Epithelial cell of proximal tubule (primary cell): ENCODE data around the gene NCBP3. TPM values are rescaled to one million over a fixed set of nuclear protein-coding genes. Genes with fewer than 3 reads are reported as not detected.

Experiments used
- DNase-seq: peaks from one replicate; pipeline ENCODE4 v3.0.0-alpha.2; 2011; ENCODE audit warnings: low read depth
- H3K4me3 ChIP-seq: 2 replicates; pipeline ENCODE4 v1.5.1; 2011; ENCODE audit warnings: low read depth, mild to moderate bottlenecking, low read length
- total RNA-seq: library from RNA; depleted of rRNA; stranded (reverse); fragments of >200 nt; gene quantifications from 2 replicates; pipeline ENCODE4 v1.2.3, GENCODE V29; 2015
- TF ChIP-seq, protein P1 (sequence below): conservative IDR thresholded peaks from 2 replicates; pipeline ENCODE4 v1.5.1; 2012; ENCODE audit warnings: low read depth, mild to moderate bottlenecking, low read length

Gene NCBP3
- total RNA-seq, 1 donor from 2014 or later, result 16.4 TPM

DNA sequence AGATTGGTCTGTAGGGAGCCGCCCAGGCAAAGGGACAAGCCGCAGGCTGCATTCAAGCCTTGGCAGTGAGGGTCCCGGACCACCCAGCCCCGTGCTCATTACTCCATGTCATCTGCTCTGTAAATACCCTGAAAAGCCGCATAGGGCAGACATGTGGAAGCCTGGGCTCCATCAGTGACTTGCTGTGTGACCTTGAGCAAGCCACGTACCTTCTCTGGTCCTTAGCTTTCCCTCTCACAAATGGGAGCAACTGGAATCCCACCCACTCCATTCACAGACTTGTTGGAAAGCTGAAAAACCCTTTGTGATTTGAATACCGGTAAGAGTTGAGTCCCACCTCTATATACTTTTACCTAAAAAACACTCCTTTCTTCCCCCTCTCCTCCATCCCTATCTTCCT lies 34.9 kb upstream of the NCBP3 start:
- no peak overlapping the region for H3K4me3 ChIP-seq
- TF ChIP-seq, protein P1, sequence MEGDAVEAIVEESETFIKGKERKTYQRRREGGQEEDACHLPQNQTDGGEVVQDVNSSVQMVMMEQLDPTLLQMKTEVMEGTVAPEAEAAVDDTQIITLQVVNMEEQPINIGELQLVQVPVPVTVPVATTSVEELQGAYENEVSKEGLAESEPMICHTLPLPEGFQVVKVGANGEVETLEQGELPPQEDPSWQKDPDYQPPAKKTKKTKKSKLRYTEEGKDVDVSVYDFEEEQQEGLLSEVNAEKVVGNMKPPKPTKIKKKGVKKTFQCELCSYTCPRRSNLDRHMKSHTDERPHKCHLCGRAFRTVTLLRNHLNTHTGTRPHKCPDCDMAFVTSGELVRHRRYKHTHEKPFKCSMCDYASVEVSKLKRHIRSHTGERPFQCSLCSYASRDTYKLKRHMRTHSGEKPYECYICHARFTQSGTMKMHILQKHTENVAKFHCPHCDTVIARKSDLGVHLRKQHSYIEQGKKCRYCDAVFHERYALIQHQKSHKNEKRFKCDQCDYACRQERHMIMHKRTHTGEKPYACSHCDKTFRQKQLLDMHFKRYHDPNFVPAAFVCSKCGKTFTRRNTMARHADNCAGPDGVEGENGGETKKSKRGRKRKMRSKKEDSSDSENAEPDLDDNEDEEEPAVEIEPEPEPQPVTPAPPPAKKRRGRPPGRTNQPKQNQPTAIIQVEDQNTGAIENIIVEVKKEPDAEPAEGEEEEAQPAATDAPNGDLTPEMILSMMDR, result no peak
- no peak for DNase-seq

DNA sequence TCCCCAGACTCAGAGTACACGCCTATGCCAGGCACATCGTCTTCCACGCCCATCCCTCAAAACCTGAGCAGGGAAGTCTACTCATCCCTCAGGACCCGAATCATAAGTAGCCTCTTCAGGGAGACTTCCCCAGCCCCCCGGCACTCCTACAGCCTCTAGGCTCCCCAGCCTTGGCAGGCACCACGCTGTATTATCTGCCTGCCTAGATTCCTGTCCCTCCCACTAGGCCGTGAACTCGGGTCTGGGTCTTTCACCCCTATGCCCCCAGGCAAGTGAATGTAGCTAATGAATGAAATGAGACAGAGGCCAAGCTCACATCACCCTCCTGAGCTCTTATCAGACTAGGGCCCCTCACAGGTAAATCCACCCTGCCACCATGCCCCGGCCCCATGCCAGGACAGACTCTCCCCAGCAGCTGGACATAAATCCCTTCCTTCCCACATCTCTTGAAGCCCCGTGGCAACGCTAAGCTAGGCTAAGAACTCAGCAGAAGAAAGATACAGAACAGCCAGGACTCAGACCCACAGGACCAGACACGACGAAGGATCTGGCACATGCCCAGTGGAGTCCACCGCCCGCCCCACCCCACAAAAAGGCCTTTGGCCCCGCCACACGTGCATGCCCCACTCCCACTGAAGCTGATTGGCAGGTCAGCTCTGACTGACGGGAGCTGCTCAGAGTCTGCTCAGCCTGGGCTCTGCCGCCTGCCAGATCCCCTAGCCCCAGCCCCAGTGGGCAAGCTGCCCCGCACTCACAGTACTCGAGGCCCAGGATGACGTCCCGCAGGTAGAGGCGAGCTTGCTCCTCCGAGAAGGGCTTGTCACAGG lies 33.8 kb upstream of the NCBP3 start:
- no peak for DNase-seq
- TF ChIP-seq, protein P1, result no peak
- no peak overlapping the region for H3K4me3 ChIP-seq

DNA sequence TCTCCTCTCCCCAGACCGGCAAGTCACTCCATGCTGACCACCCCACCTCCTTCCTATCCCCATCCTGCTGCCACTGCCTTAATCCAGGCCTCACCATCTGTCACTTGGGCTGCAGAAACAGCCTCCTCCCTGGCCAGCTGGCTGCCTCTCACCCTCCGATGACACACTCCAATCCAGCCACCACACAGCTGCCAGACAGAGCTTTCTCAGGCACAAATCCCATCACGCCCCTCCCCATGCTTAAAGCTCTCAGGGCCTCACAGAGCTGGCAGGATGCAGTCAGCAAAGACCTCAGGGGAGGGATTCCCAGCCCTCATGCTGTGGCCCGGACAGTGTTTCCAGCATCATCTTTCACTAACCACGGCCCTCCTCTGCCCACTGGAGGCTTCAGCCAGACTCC lies 33.1 kb upstream of the NCBP3 start:
- H3K4me3 ChIP-seq, result no peak overlapping the region
- DNase-seq, result no peak
- TF ChIP-seq, protein P1, result no peak

DNA sequence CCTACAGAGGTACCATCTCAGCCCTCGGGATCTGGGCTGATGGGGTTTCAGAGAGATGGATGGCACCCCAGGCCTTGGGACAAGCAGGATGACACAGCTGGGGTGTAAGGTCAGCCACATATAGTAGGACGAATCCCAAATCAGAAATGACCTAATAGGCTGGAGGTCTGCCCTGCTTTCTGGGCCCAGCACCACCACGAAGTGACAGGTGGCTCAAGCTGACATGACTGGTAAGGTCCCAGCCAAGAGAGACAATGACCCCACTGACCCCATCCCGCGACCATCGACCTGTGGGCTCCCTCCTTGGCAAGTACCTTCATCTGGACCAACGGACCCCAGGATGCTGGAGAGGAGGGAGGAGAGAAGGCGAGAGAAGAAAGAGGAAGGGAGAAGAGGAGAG lies 31.2 kb upstream of the NCBP3 start:
- no peak for DNase-seq
- TF ChIP-seq, protein P1, result no peak
- H3K4me3 ChIP-seq, result no peak overlapping the region

DNA sequence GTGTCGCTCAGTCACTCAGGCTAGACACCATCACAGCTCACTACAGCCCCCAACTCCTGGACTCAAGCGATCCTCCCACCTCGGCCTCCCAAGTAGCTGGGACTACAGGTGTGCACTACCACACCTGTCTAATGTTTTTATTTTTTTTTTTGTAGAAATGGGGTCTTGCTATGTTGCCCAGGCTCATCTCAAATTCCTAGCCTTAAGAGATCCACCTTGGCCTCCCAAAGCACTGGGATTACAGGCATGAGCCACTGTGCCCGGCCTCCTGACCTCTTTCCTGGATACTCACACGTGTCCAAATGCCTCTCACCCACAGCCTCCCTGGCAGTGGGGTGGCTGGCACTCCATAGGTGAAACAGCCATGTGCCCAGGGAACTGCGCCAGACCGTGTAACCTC lies 29.3 kb upstream of the NCBP3 start:
- no peak for DNase-seq
- H3K4me3 ChIP-seq, result no peak overlapping the region
- TF ChIP-seq, protein P1, result no peak

DNA sequence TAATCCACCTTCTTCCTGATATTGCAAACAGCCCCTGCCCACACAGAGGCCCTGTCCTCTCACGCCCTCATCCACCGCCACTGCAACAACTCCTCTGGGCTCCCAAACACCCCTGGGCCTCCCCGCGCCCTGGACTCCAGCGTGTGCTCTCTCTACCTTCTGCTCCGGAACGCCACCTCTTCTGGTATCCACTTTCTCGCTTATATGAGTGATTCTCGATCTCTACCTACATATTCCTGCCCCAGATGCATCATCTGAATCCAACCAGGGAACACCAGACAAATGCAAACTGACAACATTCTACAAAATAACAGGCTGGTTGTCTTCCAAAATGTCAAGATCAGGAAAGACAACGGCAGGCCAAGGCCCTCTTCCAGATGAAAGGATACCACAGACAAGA lies 27.8 kb upstream of the NCBP3 start:
- no peak overlapping the region for H3K4me3 ChIP-seq
- TF ChIP-seq, protein P1, result no peak
- no peak for DNase-seq

DNA sequence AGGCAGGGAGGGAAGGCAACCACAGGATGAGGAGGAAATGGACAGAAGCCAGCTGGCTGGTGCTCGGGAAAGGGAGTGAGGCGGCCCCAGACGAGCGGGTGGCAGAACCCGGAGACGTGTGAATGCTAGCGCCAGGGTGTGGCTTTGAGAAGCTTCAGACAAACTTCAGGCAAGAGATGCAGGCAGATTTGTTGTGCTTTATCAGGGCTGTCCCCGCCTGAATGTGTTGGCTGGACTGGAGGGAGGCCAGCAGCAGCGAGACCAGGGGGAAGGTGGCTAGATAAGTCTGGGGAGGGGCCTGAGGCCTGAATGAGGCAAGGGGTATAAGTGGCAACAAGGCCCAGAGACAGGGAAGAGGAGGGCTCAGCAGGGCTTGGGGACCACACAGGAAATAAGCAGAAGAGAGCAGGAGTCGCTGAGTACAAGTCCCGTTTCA lies 24.8 kb upstream of the NCBP3 start:
- TF ChIP-seq, protein P1, result no peak
- H3K4me3 ChIP-seq, result no peak overlapping the region
- DNase-seq, result no peak
